Right lobe of liver (tissue), 4 donors: ENCODE data around the gene MAP2.

ENCODE experiments used
- CTCF ChIP-seq, 4 donors: fragments of 200-600 bp in 3 of 4; fragments of 450-650 bp in 1 of 4; IDR thresholded peaks; one replicate each; pipeline versions ENCODE4 v1.5.1 to v1.8.0; 2016 to 2022; ENCODE audit warnings: antibody characterized with exemption in 4 of 4, mild to moderate bottlenecking in 2 of 4
- POLR2A ChIP-seq: fragments of 450-650 bp; IDR thresholded peaks from one replicate; pipeline ENCODE4 v1.6.1; 2017; ENCODE audit warnings: antibody characterized with exemption, mild to moderate bottlenecking
- donor health status: DM: no; HTN: no; CAD: no.
- donor health status: DM: no; HTN: no; CAD: no.
- donor health status: DM: no; HTN: yes; CAD: no.

GRCh38 chr2:209593930-209594329 lies 170.1 kb downstream of the MAP2 start:
- TF ChIP-seq CTCF (IDR thresholded peaks at IDR 0.05) (no peak), POLR2A (no peak)
